K562 (cell line): ENCODE measurements around the gene VGF. TPM values are rescaled to one million over a fixed set of nuclear protein-coding genes. Genes with fewer than 3 reads are reported as not detected.

ENCODE experiments used
- ATAC-seq: fragments of 200-7000 bp; cut with Tn5 transposase; 3 replicates; pipeline ENCODE4 v1.9.1; 2020; ENCODE audit warnings: moderate library complexity
- BruUV-seq: library from RNA; stranded (reverse); fragments of 400-500 nt; replicated peaks from 2 replicates; lab custom pipeline; 2021; lab: Mats Ljungman, UMichigan
- CTCF ChIA-PET: fragments of 300-600 bp; formaldehyde crosslinking; extraction: SDS; loops from one replicate; lab custom pipeline; 2021; ENCODE audit warnings: low intra/inter-chr PET ratio; lab: Yijun Ruan, JAX
- POLR2A ChIA-PET: fragments of 300-600, 350-650 bp; sonication (Branson Sonifier 250); formaldehyde crosslinking; extraction: SDS; loops from one replicate; lab custom pipeline; 2021; ENCODE audit warnings: antibody characterized with exemption, inconsistent platforms; lab: Yijun Ruan, JAX
- DNase-seq, 4 experiments: peaks; one replicate each; pipeline versions ENCODE4 v3.0.0 to v3.0.0-alpha.2; 2011 to 2018; ENCODE audit warnings: low spot score in 3 of 4, mixed read lengths in 3 of 4; ENCODE audit errors: extremely low read depth in 1 of 4
- FAIRE-seq: peaks from 2 replicates; lab custom pipeline; 2011; peaks lifted over from hg19 to GRCh38; lab: Jason Lieb, UNC
- H2AFZ ChIP-seq: 2 replicates; pipeline ENCODE4 v1.6.0; 2011; ENCODE audit warnings: low read depth, low read length, control low read depth, inconsistent platforms
- H3K27ac ChIP-seq: fragments of 200-600 bp; 3 replicates; pipeline ENCODE4 v1.8.0; 2011; ENCODE audit warnings: low read depth, mild to moderate bottlenecking, control low read depth, inconsistent platforms, low read length, moderate library complexity, mixed read lengths; ENCODE audit errors: extremely low read depth
- H3K27me3 ChIP-seq, 2 experiments: fragments of 300-600 bp in 1 of 2; 2 replicates in 1 of 2; 3 replicates in 1 of 2; pipeline versions ENCODE4 v1.6.0 to v1.8.0; 2011; ENCODE audit warnings: inconsistent platforms in 2 of 2, low read length in 2 of 2, mild to moderate bottlenecking in 1 of 2, mixed read lengths in 1 of 2, moderate library complexity in 1 of 2; ENCODE audit not compliant: control insufficient read depth in 2 of 2, insufficient read depth in 2 of 2
- H3K36me3 ChIP-seq: fragments of 300-600 bp; 3 replicates; pipeline ENCODE4 v1.8.0; 2011; ENCODE audit warnings: mild to moderate bottlenecking, low read length, inconsistent platforms; ENCODE audit not compliant: control insufficient read depth, insufficient read depth
- H3K4me1 ChIP-seq, 2 experiments: fragments of 200-600 bp in 1 of 2; replicated peaks in 1 of 2; 2 replicates in 1 of 2; 3 replicates in 1 of 2; pipeline versions ENCODE4 v1.5.1 to v1.8.0; 2011; ENCODE audit warnings: inconsistent platforms in 2 of 2, low read length in 2 of 2, mild to moderate bottlenecking in 1 of 2, mixed read lengths in 1 of 2, moderate library complexity in 1 of 2; ENCODE audit not compliant: control insufficient read depth in 2 of 2, insufficient read depth in 2 of 2
- H3K4me2 ChIP-seq: 2 replicates; pipeline ENCODE4 v1.6.1; 2011; ENCODE audit warnings: low read length, control low read depth, inconsistent platforms, mixed read lengths; ENCODE audit not compliant: insufficient read depth
- H3K4me3 ChIP-seq: fragments of 200-600 bp; sonication (generic), shearing (Covaris generic); 2 replicates; pipeline ENCODE4 v1.5.1; 2016; ENCODE audit warnings: control low read depth, inconsistent platforms
- H3K79me2 ChIP-seq: fragments of 200-600 bp; 3 replicates; pipeline ENCODE4 v1.8.0; 2011; ENCODE audit warnings: low read length, inconsistent platforms; ENCODE audit not compliant: control insufficient read depth, insufficient read depth
- H3K9ac ChIP-seq, 2 experiments: 2 replicates each; pipeline versions ENCODE4 v1.6.0 to v1.6.1; 2011; ENCODE audit warnings: low read depth in 2 of 2, low read length in 2 of 2, control low read depth in 1 of 2, inconsistent platforms in 1 of 2, mild to moderate bottlenecking in 1 of 2, mixed read lengths in 1 of 2; ENCODE audit not compliant: insufficient read depth in 1 of 2
- H3K9me1 ChIP-seq: one replicate; pipeline ENCODE4 v1.6.0; 2011; ENCODE audit warnings: inconsistent platforms, mild to moderate bottlenecking, low read length, moderate library complexity; ENCODE audit not compliant: control insufficient read depth, insufficient read depth
- H3K9me3 ChIP-seq: replicated peaks from 2 replicates; pipeline ENCODE4 v1.5.1; 2011; ENCODE audit warnings: low read depth, low read length, inconsistent platforms; ENCODE audit not compliant: control insufficient read depth, insufficient read depth
- H4K20me1 ChIP-seq: replicated peaks from 2 replicates; pipeline ENCODE4 v1.6.1; 2011; ENCODE audit warnings: low read length, inconsistent platforms, mixed read lengths; ENCODE audit not compliant: control insufficient read depth, insufficient read depth
- CHCHD3 ChIP-seq: fragments of 250-450 bp; sonication (Bioruptor Pico); IDR thresholded peaks from 2 replicates; pipeline ENCODE4 v2.1.2; 2022; ENCODE audit warnings: mild to moderate bottlenecking
- CUX1 ChIP-seq: fragments of 200-800 bp; sonication (Bioruptor generic); IDR thresholded peaks from 2 replicates; pipeline ENCODE4 v1.6.1; 2016; ENCODE audit warnings: missing genetic modification characterization, missing compliant biosample characterization
- EGR1 ChIP-seq: fragments of 450-650 bp; conservative IDR thresholded peaks from 2 replicates; pipeline ENCODE4 v1.6.1; 2017; ENCODE audit warnings: mild to moderate bottlenecking
- HNRNPUL1 ChIP-seq: fragments of 200-400 bp; formaldehyde crosslinking; IDR thresholded peaks from 2 replicates; pipeline ENCODE4 v1.6.1; 2017; ENCODE audit warnings: low read length
- KLF13 ChIP-seq: fragments of 450-650 bp; IDR thresholded peaks from 2 replicates; pipeline ENCODE4 v1.6.1; 2016; ENCODE audit warnings: missing genetic modification characterization, low read depth, mild to moderate bottlenecking, missing compliant biosample characterization, moderate library complexity, borderline replicate concordance
- NCOA4 ChIP-seq: fragments of 450-650 bp; IDR thresholded peaks from 2 replicates; pipeline ENCODE4 v1.6.1; 2018; ENCODE audit warnings: mild to moderate bottlenecking; ENCODE audit not compliant: partially characterized antibody
- PRMT5 ChIP-seq: sonication (generic); formaldehyde crosslinking; IDR thresholded peaks from 2 replicates; pipeline ENCODE4 v1.5.0; 2020; ENCODE audit warnings: missing genetic modification reagents
- THRAP3 ChIP-seq: fragments of 450-650 bp; IDR thresholded peaks from 2 replicates; pipeline ENCODE4 v1.6.1; 2016; ENCODE audit warnings: mild to moderate bottlenecking, inconsistent platforms, borderline replicate concordance
- WGBS: fragments of 100-300 bp; shearing (Covaris generic); methylation state at CpG from one replicate; pipeline ENCODE4 v1.1.6; 2016; ENCODE audit warnings: low coverage, mixed read lengths; ENCODE audit not compliant: insufficient coverage; ENCODE audit errors: missing lambda C conversion rate; 5-methylcytosine and 5-hydroxymethylcytosine counted together
- in situ Hi-C: fragments of 300-500 bp; cut with MboI; formaldehyde crosslinking; loops from 4 replicates; pipeline ENCODE4 v1.15.0; 2018; ENCODE audit warnings: inconsistent platforms, mixed read lengths
- intact Hi-C: fragments of 100-400 bp; cut with micrococcal nuclease; formaldehyde crosslinking; loops from 2 replicates; pipeline ENCODE4 v1.14.2; 2022
- polyA plus RNA-seq, 8 experiments: library from polyadenylated mRNA; depleted of rRNA in 4 of 8; stranded (reverse) in 5 of 8; unstranded in 3 of 8; fragments of >200 nt; fragmentation: Nextera tagmentation in 2 of 8; fragmentation: Illumina TruSeq in 1 of 8; extraction: Ambion mirVana in 2 of 8; extraction: Trizol in 1 of 8; gene quantifications; 2 replicates each; pipeline versions ENCODE4 v1.2.1 to v1.2.3, GENCODE V29; 2011 to 2014; ENCODE audit warnings: inconsistent platforms in 1 of 8, missing spikeins in 1 of 8
- total RNA-seq, 7 experiments: library from RNA; depleted of rRNA in 6 of 7; stranded (reverse); fragments of >200 nt in 6 of 7; fragmentation: Illumina TruSeq in 2 of 7; extraction: Trizol in 2 of 7; gene quantifications; 2 replicates each; pipeline versions ENCODE4 v1.2.1 to v1.2.3, GENCODE V29; 2011 to 2021; ENCODE audit warnings: low replicate concordance in 1 of 7

VGF gene
- total and polyA plus RNA-seq, 9 of the 15 experiments (the other 6 are each of a cell fraction or from before 2014, with no cell fraction given) = 0.03 to 5.7 (median 0.34) TPM

- no peak for TF ChIP-seq NCOA4
- TF ChIP-seq CHCHD3 = no peak
- TF ChIP-seq KLF13 = no peak
- no peak for TF ChIP-seq HNRNPUL1
- TF ChIP-seq EGR1 = peak; percentile 58; the same call in 1 of the 2 replicates
- no peak for TF ChIP-seq CUX1
- no peak for TF ChIP-seq THRAP3
- TF ChIP-seq PRMT5 (CRISPR knock-in tag) = no peak
- Histone ChIP-seq H2AFZ (no peak overlapping the region), H3K27me3 (no peaks in the 10 kb centered on the region), H3K27ac (no peak overlapping the region), H3K36me3 (no peaks in the 10 kb centered on the region), H3K9me1 (no peaks in the 10 kb centered on the region), H3K79me2 (no peaks in the 10 kb centered on the region), H3K4me2 (no peak overlapping the region), H3K9me3 (no peaks in the 10 kb centered on the region), H3K4me1 (peaks cover 20 to 25% of the 10 kb centered on the region in 2 experiments), H3K9ac (no peak overlapping the region), H4K20me1 (no peaks in the 10 kb centered on the region), H3K4me3 (no peak overlapping the region)
- ChIA-PET CTCF (no interaction called here), POLR2A (no interaction called here)
- FAIRE-seq (no peak), ATAC-seq (no peak), DNase-seq (no peak)
- intact Hi-C loops (no loop called here), in situ Hi-C loops (no loop called here)
- no TSS peak for BruUV-seq
- WGBS = 43% methylated on average over 10 of the region's 10 CpGs
Measured at GRCh38 chr7:101119876-101120275, 45.5 kb downstream of the VGF start.
